ENCODE data around the gene SACS. TPM values are rescaled to one million over a fixed set of nuclear protein-coding genes. Genes with fewer than 3 reads are reported as not detected.
A peak's percentile ranks its signal among the peaks of the same experiment; 100 is the strongest.
"Not testable (repeated sequence)": the region's sequence is repeated elsewhere in the genome, so short reads cannot be mapped to it uniquely, and the experiment has no call there.

The SACS gene
- total RNA-seq, 2 donors from 2014 or later, result 31.5 to 33.4 TPM

- ATAC-seq (no peak), DNase-seq (ENCODE audit: low spot score in 2 of 2) (no peak)
- Mint-ChIP-seq H3K27ac (no peak overlapping the region), H3K9me3 (no peaks in the 10 kb centered on the region), H3K36me3 (no peaks in the 10 kb centered on the region)
These were observed 3.2 kb upstream of the SACS start for GRCh38 chr13:23436680-23437079.

GRCh38 chr13:23434491-23434890 is 989 bp upstream of the SACS start:
- Mint-ChIP-seq H3K9me3 (no peaks in the 10 kb centered on the region), H3K36me3 (no peaks in the 10 kb centered on the region), H3K27ac (no peak overlapping the region)
- no peak for ATAC-seq
- DNase-seq (ENCODE audit: low spot score in 2 of 2), result no peak

DNA sequence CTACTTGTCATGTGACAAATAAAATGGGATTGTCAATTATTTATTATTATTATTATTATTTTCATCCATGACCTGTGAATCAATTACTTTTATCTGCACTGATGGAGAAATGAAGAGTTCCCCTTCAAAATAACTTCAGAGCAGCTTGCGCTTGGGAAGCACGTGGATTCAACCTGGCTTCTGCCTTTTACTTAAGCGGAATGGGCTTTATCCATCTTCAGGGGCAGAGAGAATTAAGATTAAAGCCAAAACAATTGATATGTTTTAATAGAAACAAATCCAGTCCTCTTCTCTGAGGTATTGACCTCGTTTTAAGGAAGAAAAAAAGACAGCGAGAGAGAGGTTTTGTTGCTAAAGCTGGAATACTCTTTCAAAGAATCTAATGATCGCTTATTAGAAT is 876 bp downstream of the SACS start:
- H3K9me3 Mint-ChIP-seq, result no peaks in the 10 kb centered on the region
- H3K27ac Mint-ChIP-seq, result no peak overlapping the region
- ATAC-seq (no peak), DNase-seq (ENCODE audit: low spot score in 2 of 2) (no peak)
- H3K36me3 Mint-ChIP-seq, result no peaks in the 10 kb centered on the region

DNA sequence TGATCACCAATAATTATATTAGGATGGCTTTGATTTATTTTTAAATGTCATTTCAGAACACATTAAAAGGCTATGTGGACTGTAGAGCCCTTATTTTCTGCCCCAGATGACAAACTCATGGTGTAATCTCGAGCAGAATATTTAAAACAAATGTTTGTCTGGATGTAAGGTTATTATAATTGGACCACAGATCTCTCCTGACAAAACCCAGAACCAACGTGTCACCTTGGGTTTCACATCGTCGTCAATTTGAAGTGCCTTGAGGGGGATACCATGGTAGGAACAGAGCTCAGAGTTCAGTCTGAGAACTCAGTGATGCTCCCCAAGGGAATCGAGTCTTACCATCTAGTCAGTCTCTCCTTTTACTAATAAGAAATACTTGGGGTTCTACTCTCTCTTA is 2.8 kb downstream of the SACS start:
- H3K36me3 Mint-ChIP-seq, result no peaks in the 10 kb centered on the region
- no peak for DNase-seq (ENCODE audit: low spot score in 2 of 2)
- H3K27ac Mint-ChIP-seq, result no peak overlapping the region
- ATAC-seq, result no peak
- no peaks in the 10 kb centered on the region for H3K9me3 Mint-ChIP-seq

DNA sequence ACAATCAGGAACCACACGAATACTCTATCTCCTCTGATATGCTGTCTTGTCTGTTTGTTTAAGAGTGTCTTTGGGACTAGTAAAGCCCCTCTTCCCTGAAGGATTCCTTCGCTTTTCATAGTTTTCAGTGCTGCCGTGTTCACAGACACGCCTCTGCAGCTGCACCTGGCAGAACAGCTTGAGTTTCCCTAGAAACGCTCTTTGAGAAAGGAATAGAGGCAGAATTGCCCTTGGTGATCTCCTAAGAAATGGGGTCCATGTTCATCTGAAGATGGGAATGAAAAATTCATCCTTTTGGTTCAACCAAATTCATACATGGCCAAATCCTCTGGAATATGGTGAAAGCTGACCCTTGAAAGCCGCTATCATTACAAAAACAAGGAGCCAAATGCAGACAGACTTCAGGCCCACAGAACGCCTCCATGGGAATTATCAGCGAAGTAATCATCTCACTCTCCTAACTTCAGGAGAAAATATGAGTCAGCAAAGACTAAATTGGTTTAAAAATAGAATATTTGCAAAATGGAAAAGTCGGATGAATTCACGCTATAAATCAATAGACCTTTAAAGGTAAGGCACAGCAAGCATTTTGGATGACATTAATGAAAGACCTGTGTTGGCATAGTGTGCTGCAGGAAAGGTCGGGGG is 5.5 kb downstream of the SACS start:
- no peak overlapping the region for H3K27ac Mint-ChIP-seq
- no peaks in the 10 kb centered on the region for H3K36me3 Mint-ChIP-seq
- ATAC-seq (no peak), DNase-seq (ENCODE audit: low spot score in 2 of 2) (no peak)
- no peaks in the 10 kb centered on the region for H3K9me3 Mint-ChIP-seq

DNA sequence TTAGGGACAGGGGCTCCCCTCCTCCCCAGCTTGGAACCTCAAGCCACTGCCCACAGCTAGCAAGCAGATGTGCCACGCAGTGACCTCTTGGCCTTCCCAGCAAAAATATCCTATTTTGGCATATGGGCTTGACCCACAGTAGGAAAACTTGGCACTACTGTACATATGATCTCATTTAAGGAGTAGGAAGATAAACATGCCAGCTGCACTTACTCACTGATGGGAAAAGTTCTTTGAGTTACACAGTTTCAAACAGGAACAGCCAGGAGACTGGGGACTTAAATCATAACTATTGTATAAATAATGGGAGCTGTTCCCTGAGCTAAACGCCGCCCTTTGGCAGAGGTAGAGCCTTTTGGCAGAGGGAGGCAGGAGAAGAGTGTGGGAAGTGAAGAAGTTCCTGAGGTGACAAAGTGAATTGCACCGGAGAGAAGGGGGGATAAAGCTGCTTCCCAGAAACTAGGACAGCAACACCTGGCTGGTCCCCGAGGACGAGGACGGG is 6.1 kb downstream of the SACS start:
- H3K36me3 Mint-ChIP-seq, result no peaks in the 10 kb centered on the region
- ATAC-seq, result no peak

GRCh38 chr13:23421596-23421995 is 11.9 kb downstream of the SACS start:
- ATAC-seq, result no peak
- no peaks in the 10 kb centered on the region for H3K9me3 Mint-ChIP-seq
- H3K36me3 Mint-ChIP-seq, result no peaks in the 10 kb centered on the region
- no peak overlapping the region for H3K27ac Mint-ChIP-seq
- no peak for DNase-seq (ENCODE audit: low spot score in 2 of 2)

More for the DNA sequence above, 6.1 kb downstream of the SACS start:
- Mint-ChIP-seq H3K9me3 (no peaks in the 10 kb centered on the region), H3K27ac (no peak overlapping the region)
- no peak for DNase-seq (ENCODE audit: low spot score in 2 of 2)

- H3K27ac Mint-ChIP-seq, result no peak overlapping the region
- H3K36me3 Mint-ChIP-seq, result no peaks in the 10 kb centered on the region
- no peaks in the 10 kb centered on the region for H3K9me3 Mint-ChIP-seq
- no peak for DNase-seq (ENCODE audit: low spot score in 2 of 2)
- no peak for ATAC-seq
These were observed 14.5 kb downstream of the SACS start for GRCh38 chr13:23418776-23419683.

DNA sequence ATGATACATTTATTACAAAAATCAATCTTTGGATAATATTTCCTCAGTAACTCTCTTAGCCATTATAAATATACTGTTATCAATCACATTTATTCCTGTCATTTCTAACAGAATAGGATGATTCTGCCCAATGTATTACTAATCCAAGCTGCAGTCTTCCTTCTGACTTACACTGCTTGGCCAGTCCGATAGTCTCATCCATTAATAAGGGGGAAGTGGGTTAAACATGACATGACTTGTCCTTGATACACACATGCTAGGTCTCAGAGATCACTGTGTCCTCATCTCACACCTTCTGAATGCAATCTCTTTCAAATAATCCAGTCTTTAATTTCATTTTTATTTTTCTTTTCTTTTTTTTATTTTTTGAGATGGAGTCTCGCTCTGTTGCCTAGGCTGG is 18.8 kb downstream of the SACS start:
- H3K27ac Mint-ChIP-seq, result no peak overlapping the region
- DNase-seq (ENCODE audit: low spot score in 2 of 2) (no peak), ATAC-seq (no peak)
- no peaks in the 10 kb centered on the region for H3K36me3 Mint-ChIP-seq
- H3K9me3 Mint-ChIP-seq, result no peaks in the 10 kb centered on the region

- H3K27ac Mint-ChIP-seq, result no peak overlapping the region
- DNase-seq (ENCODE audit: low spot score in 2 of 2) (no peak), ATAC-seq (no peak)
- no peaks in the 10 kb centered on the region for H3K9me3 Mint-ChIP-seq
- no peaks in the 10 kb centered on the region for H3K36me3 Mint-ChIP-seq
These were observed 21.8 kb downstream of the SACS start for GRCh38 chr13:23411706-23412105.

GRCh38 chr13:23411220-23411619 is 22.3 kb downstream of the SACS start:
- no peak overlapping the region for H3K27ac Mint-ChIP-seq
- H3K36me3 Mint-ChIP-seq, result no peaks in the 10 kb centered on the region
- ATAC-seq (no peak), DNase-seq (ENCODE audit: low spot score in 2 of 2) (no peak)
- no peaks in the 10 kb centered on the region for H3K9me3 Mint-ChIP-seq

GRCh38 chr13:23408026-23408425 is 25.5 kb downstream of the SACS start:
- Mint-ChIP-seq H3K36me3 (no peaks in the 10 kb centered on the region), H3K9me3 (no peaks in the 10 kb centered on the region), H3K27ac (no peak overlapping the region)
- no peak for ATAC-seq
- DNase-seq (ENCODE audit: low spot score in 2 of 2), result no peak

DNA sequence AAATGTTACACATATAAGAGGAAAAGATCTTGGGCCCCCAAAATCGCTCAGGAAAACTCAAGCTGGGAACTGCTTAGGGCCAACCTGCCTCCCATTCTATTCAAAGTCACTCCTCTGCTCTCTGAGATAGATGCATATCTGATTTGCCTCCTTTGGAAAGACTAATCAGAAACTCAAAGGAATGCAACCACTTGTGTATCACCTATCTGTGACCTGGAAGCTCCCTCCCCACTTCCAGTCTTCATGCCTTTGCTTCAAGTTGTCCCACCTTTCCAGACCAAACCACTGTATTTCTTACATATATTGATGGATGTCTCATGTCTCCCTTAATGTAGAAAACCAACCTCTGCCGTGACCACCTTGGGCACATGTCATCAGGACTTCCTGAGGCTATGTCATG is 32.3 kb downstream of the SACS start:
- H3K27ac Mint-ChIP-seq; ATAC-seq; DNase-seq (ENCODE audit: low spot score in 2 of 2): not testable (repeated sequence)
- Mint-ChIP-seq H3K36me3 (peaks cover 11 to 12% of the 10 kb centered on the region in 2 donors), H3K9me3 (peaks cover 7 to 11% of the 10 kb centered on the region in 2 donors)

DNA sequence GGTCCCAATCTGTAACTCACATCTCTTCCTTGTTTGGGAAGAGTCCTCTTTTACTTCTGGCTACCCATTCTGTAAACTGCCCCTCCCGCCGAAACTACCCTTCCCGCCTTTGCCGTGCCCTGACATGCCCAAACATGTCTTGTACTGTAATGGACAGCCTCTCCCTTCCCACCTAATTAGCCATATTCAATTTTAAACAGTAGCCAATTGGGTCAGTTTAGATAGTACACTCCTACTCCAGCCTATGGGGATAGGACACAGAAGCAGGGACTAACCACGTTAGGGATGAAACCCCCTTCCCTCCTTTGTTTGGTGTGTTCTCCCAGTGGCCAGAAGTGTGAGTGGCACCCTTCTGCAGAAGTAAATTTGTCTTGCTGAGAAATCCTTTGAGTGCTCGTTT is 34.2 kb downstream of the SACS start:
- ATAC-seq (no peak), DNase-seq (ENCODE audit: low spot score in 2 of 2) (no peak)
- H3K36me3 Mint-ChIP-seq, result peaks cover 11 to 12% of the 10 kb centered on the region in 2 donors
- H3K27ac Mint-ChIP-seq, result peak overlapping the region; percentile 16 to 27
- peaks cover 7 to 11% of the 10 kb centered on the region in 2 donors for H3K9me3 Mint-ChIP-seq

DNA sequence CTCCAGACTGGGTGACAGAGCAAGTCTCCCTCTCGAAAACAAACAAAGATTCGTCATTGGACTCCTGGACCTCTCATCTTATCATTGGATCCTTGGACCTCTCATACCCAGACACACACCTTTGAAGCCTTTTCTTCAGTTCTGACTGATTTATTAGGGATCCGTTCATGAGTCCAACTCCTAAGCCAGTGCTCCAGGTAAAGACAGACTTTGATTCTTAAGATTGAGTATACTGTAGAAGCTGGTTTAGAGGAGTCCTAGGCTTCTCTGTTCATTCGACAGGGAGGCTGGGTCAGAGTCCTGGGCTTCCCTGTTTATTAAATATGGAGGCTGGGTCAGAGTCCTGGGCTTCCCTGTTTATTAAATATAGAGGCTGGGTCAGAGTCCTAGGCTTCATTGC is 38.7 kb downstream of the SACS start:
- DNase-seq (ENCODE audit: low spot score in 2 of 2) (no peak), ATAC-seq (no peak)
- H3K27ac Mint-ChIP-seq, result no peak overlapping the region
- H3K36me3 Mint-ChIP-seq, result peaks cover 9 to 10% of the 10 kb centered on the region in 2 donors
- H3K9me3 Mint-ChIP-seq, result peaks cover 7 to 9% of the 10 kb centered on the region in 2 donors

- no peak for ATAC-seq
- DNase-seq (ENCODE audit: low spot score in 2 of 2), result no peak
- no peaks in the 10 kb centered on the region for H3K9me3 Mint-ChIP-seq
- H3K36me3 Mint-ChIP-seq, result no peaks in the 10 kb centered on the region
- H3K27ac Mint-ChIP-seq, result no peak overlapping the region
These were observed 40.4 kb downstream of the SACS start for GRCh38 chr13:23392925-23393645.

GRCh38 chr13:23392313-23392712 is 41.2 kb downstream of the SACS start:
- Mint-ChIP-seq H3K9me3 (no peaks in the 10 kb centered on the region), H3K27ac (no peak overlapping the region), H3K36me3 (no peaks in the 10 kb centered on the region)
- DNase-seq (ENCODE audit: low spot score in 2 of 2), result no peak
- peak in 1 of 2 donors; percentile 67 for ATAC-seq

Measured in activated naive CD4-positive, alpha-beta T cell treated with anti-CD3 and anti-CD28 coated beads, Interleukin-2, amount 50 U/mL, for 72 hours (primary cell).